ENCODE data around the gene CROCC2.

DNA sequence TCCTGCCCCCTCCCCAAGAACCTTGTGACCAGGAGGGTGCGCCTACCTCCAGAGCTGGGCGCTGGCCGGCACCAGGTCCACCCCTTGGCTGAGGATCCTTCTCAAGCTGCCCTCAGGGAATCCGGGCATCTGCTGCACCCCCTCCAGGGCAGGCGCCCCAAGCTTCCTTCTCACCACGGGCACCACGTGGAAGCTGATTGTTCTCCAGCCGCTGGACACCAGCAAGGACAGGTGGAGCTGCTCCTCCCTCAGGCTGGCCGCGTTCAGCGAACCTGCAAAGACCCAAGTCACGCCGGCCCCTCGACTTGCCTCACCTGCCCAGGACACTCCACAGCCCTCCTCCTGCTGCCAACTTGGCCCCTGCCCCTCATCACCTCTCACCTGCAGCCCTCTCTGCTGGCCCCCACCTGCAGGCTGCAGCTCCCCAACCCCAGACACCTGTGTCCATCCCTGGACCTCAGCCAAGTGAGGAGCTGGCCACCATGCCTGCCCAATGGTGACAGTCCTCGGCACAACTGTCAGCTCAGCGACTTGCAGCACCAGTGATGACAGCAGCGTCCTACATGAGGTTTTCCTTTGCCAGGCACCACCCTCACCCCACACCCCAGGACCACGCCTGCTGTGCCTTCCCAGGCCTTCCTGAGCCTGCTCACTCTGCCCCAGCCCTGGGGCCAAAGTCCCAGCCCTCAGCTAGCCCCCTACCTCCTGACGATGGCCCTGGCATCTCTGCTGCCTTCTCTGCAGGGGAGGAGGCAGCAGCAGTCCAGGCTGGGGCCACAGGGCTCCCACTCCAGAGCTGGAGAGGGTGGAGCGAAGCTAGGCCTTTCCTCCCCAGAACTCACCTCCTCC is 14.4 kb upstream of the CROCC2 start:
- TF ChIP-seq POLR2A (IDR thresholded peaks at IDR 0.05): no peak
- TF ChIP-seq, protein P1, sequence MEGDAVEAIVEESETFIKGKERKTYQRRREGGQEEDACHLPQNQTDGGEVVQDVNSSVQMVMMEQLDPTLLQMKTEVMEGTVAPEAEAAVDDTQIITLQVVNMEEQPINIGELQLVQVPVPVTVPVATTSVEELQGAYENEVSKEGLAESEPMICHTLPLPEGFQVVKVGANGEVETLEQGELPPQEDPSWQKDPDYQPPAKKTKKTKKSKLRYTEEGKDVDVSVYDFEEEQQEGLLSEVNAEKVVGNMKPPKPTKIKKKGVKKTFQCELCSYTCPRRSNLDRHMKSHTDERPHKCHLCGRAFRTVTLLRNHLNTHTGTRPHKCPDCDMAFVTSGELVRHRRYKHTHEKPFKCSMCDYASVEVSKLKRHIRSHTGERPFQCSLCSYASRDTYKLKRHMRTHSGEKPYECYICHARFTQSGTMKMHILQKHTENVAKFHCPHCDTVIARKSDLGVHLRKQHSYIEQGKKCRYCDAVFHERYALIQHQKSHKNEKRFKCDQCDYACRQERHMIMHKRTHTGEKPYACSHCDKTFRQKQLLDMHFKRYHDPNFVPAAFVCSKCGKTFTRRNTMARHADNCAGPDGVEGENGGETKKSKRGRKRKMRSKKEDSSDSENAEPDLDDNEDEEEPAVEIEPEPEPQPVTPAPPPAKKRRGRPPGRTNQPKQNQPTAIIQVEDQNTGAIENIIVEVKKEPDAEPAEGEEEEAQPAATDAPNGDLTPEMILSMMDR (IDR thresholded peaks at IDR 0.05): no peak

Data from lower leg skin (tissue), 3 donors.